GM18873 (cell line): Measurements from ENCODE around the gene CSRNP2.
A peak's percentile ranks its signal among the peaks of the same experiment; 100 is the strongest.
"Not testable (repeated sequence)": the region's sequence is repeated elsewhere in the genome, so short reads cannot be mapped to it uniquely, and the experiment has no call there.

Experiments
- ATAC-seq: cut with Tn5 transposase; IDR thresholded peaks from one replicate; pipeline ENCODE4 v1.9.1; 2021; ENCODE audit warnings: mild to moderate bottlenecking, moderate library complexity, moderate number of reproducible peaks; ENCODE audit not compliant: unreplicated experiment, low FRiP score

The CSRNP2 gene

GRCh38 chr12:51033048-51033447 lies 50.3 kb downstream of the CSRNP2 start:
- no peak for ATAC-seq

GRCh38 chr12:51028813-51029150 lies 54.6 kb downstream of the CSRNP2 start:
- no peak for ATAC-seq

- no peak for ATAC-seq
Measured at GRCh38 chr12:51028126-51028812, 55.1 kb downstream of the CSRNP2 start.

- no peak for ATAC-seq
Measured at GRCh38 chr12:51027342-51027835, 56.0 kb downstream of the CSRNP2 start.

GRCh38 chr12:51025836-51026638 lies 57.4 kb downstream of the CSRNP2 start, which contains the start of gene SLC11A2:
Gene SLC11A2 (minus strand): TSS chr12:51026384. CDS start chr12:51010728, 15,656 bp downstream.
- ATAC-seq, result peak; percentile 73

- ATAC-seq, result no peak
Measured at GRCh38 chr12:51025338-51025835, 58.0 kb downstream of the CSRNP2 start.

- no peak for ATAC-seq
Measured at GRCh38 chr12:51023625-51024382, 59.6 kb downstream of the CSRNP2 start.

GRCh38 chr12:51021694-51022093 lies 61.7 kb downstream of the CSRNP2 start:
- no peak for ATAC-seq

GRCh38 chr12:51020448-51021182 lies 62.8 kb downstream of the CSRNP2 start:
- no peak for ATAC-seq

- no peak for ATAC-seq
Measured at GRCh38 chr12:51019927-51020326, 63.5 kb downstream of the CSRNP2 start.

- no peak for ATAC-seq
Measured at GRCh38 chr12:51018956-51019355, 64.4 kb downstream of the CSRNP2 start.

- ATAC-seq, result no peak
Measured at GRCh38 chr12:51017452-51017851, 65.9 kb downstream of the CSRNP2 start.

GRCh38 chr12:51014467-51014866 lies 68.9 kb downstream of the CSRNP2 start:
- not testable (repeated sequence) for ATAC-seq

- no peak for ATAC-seq
Measured at GRCh38 chr12:51013441-51013840, 70.0 kb downstream of the CSRNP2 start.

- no peak for ATAC-seq
Measured at GRCh38 chr12:51012570-51013236, 70.7 kb downstream of the CSRNP2 start.

- no peak for ATAC-seq
Measured at GRCh38 chr12:51011955-51012354, 71.4 kb downstream of the CSRNP2 start.
